HCT116 (cell line): Measurements from ENCODE around the gene CNTNAP2. TPM values are rescaled to one million over a fixed set of nuclear protein-coding genes. Genes with fewer than 3 reads are reported as not detected.

ENCODE experiments used
- ATAC-seq: fragments of 200-7000 bp; cut with Tn5 transposase; 2 replicates; pipeline ENCODE4 v1.9.1; 2020; ENCODE audit warnings: mild to moderate bottlenecking, moderate library complexity
- BruUV-seq: library from RNA; stranded (reverse); fragments of 400-500 nt; replicated peaks from 2 replicates; lab custom pipeline; 2021; lab: Mats Ljungman, UMichigan
- CTCF ChIA-PET: fragments of 300-600 bp; sonication (Branson Sonifier 250); formaldehyde crosslinking; loops from one replicate; lab custom pipeline; 2021; ENCODE audit warnings: antibody characterized with exemption; lab: Charles Lee
- POLR2A ChIA-PET: fragments of 300-600, 350-600 bp; sonication (Branson Sonifier 250); formaldehyde crosslinking; loops from one replicate; lab custom pipeline; 2021; ENCODE audit warnings: antibody characterized with exemption; lab: Charles Lee
- RAD21 ChIA-PET, 2 experiments: fragments of 300-600 bp; sonication (Branson Sonifier 250); formaldehyde crosslinking; loops; one replicate each; lab custom pipeline; 2023; ENCODE audit warnings: low total read pairs in 2 of 2; ENCODE audit not compliant: uncharacterized antibody in 2 of 2, unreplicated experiment in 2 of 2, low non-redundant PET in 1 of 2; lab: Charles Lee
- DNase-seq: peaks from one replicate; pipeline ENCODE4 v3.0.0-alpha.2; 2010; ENCODE audit warnings: low read depth, low spot score
- H2AFZ ChIP-seq: fragments of 200-600 bp; shearing (Covaris generic), sonication (generic); 2 replicates; pipeline ENCODE4 v1.6.1; 2017; ENCODE audit warnings: low read depth, mixed run types, mixed read lengths, antibody characterized with exemption, low read length; ENCODE audit not compliant: poor library complexity, severe bottlenecking
- H3K27ac ChIP-seq: 2 replicates; pipeline ENCODE4 v1.5.1; 2012; ENCODE audit warnings: low read depth, low read length
- H3K27me3 ChIP-seq: fragments of 200-600 bp; sonication (generic); 2 replicates; pipeline ENCODE4 v1.6.1; 2016; ENCODE audit warnings: mixed run types, low read length, mixed read lengths; ENCODE audit not compliant: insufficient read depth
- H3K36me3 ChIP-seq, 2 experiments: fragments of 200-500 bp in 1 of 2; fragments of 200-600 bp in 1 of 2; sonication (Bioruptor generic) in 1 of 2; sonication (generic) in 1 of 2; 2 replicates each; pipeline versions ENCODE4 v1.5.1 to v1.6.1; 2014 to 2016; ENCODE audit warnings: low read length in 2 of 2, inconsistent platforms in 1 of 2, mixed read lengths in 1 of 2, mixed run types in 1 of 2; ENCODE audit not compliant: insufficient read depth in 2 of 2, control insufficient read depth in 1 of 2
- H3K4me1 ChIP-seq, 2 experiments: fragments of 200-600 bp in 1 of 2; sonication (generic) in 1 of 2; 2 replicates each; pipeline versions ENCODE4 v1.5.1 to v1.6.1; 2012 to 2017; ENCODE audit warnings: low read length in 2 of 2, inconsistent platforms in 1 of 2, mild to moderate bottlenecking in 1 of 2, mixed read lengths in 1 of 2, mixed run types in 1 of 2, moderate library complexity in 1 of 2; ENCODE audit not compliant: insufficient read depth in 2 of 2, control insufficient read depth in 1 of 2
- H3K4me2 ChIP-seq: fragments of 200-600 bp; sonication (generic); 2 replicates; pipeline ENCODE4 v1.6.1; 2017; ENCODE audit warnings: mixed run types, low read length, mixed read lengths
- H3K4me3 ChIP-seq, 2 experiments: fragments of 200-600 bp in 1 of 2; sonication (generic) in 1 of 2; replicated peaks in 1 of 2; 2 replicates each; pipeline ENCODE4 v1.5.1; 2011 to 2016; ENCODE audit warnings: low read length in 2 of 2, control low read depth in 1 of 2, low read depth in 1 of 2, mild to moderate bottlenecking in 1 of 2, mixed read lengths in 1 of 2, mixed run types in 1 of 2
- H3K79me2 ChIP-seq: fragments of 200-600 bp; sonication (generic); 2 replicates; pipeline ENCODE4 v1.6.1; 2017; ENCODE audit warnings: mild to moderate bottlenecking, mixed run types, low read length, moderate library complexity, mixed read lengths; ENCODE audit not compliant: insufficient read depth
- H3K9ac ChIP-seq: fragments of 200-600 bp; sonication (generic); 2 replicates; pipeline ENCODE4 v1.6.1; 2016; ENCODE audit warnings: low read length, mixed read lengths
- H3K9me2 ChIP-seq: fragments of 200-600 bp; sonication (generic), shearing (Covaris generic); 2 replicates; pipeline ENCODE4 v1.6.1; 2017; ENCODE audit warnings: mixed run types, mild to moderate bottlenecking, moderate library complexity; ENCODE audit not compliant: insufficient read depth
- H3K9me3 ChIP-seq, 2 experiments: fragments of 200-500 bp in 1 of 2; fragments of 200-600 bp in 1 of 2; sonication (Bioruptor generic) in 1 of 2; sonication (generic) in 1 of 2; 2 replicates each; pipeline ENCODE4 v1.6.1; 2014 to 2017; ENCODE audit warnings: low read length in 2 of 2, mixed read lengths in 2 of 2, inconsistent platforms in 1 of 2, low read depth in 1 of 2, mild to moderate bottlenecking in 1 of 2, mixed run types in 1 of 2, moderate library complexity in 1 of 2; ENCODE audit not compliant: control insufficient read depth in 1 of 2, insufficient read depth in 1 of 2
- H4K20me1 ChIP-seq: fragments of 200-600 bp; sonication (generic), shearing (Covaris generic); 2 replicates; pipeline ENCODE4 v1.6.1; 2017; ENCODE audit warnings: mixed run types, mild to moderate bottlenecking, moderate library complexity; ENCODE audit not compliant: insufficient read depth
- ATF3 ChIP-seq: IDR thresholded peaks from 2 replicates; pipeline ENCODE4 v1.6.1; 2012
- CTCF ChIP-seq, 3 experiments: fragments of 200-600 bp in 1 of 3; sonication (generic) in 1 of 3; IDR thresholded peaks in 2 of 3; conservative IDR thresholded peaks in 1 of 3; 2 replicates each; pipeline ENCODE4 v1.5.1; 2012 to 2017; ENCODE audit warnings: low read depth in 2 of 3, low read length in 2 of 3, antibody characterized with exemption in 1 of 3, borderline replicate concordance in 1 of 3, control low read depth in 1 of 3, mild to moderate bottlenecking in 1 of 3, mixed read lengths in 1 of 3, mixed run types in 1 of 3, moderate library complexity in 1 of 3; ENCODE audit not compliant: insufficient read depth in 1 of 3
- EGR1 ChIP-seq: IDR thresholded peaks from 2 replicates; pipeline ENCODE4 v1.6.1; 2012; ENCODE audit warnings: low read depth
- ELF1 ChIP-seq: IDR thresholded peaks from 2 replicates; pipeline ENCODE4 v1.6.1; 2012; ENCODE audit warnings: low read depth, borderline replicate concordance
- REST ChIP-seq: IDR thresholded peaks from 2 replicates; pipeline ENCODE4 v1.6.1; 2012; ENCODE audit warnings: low read depth
- SRF ChIP-seq: IDR thresholded peaks from 2 replicates; pipeline ENCODE4 v1.6.1; 2012; ENCODE audit warnings: low read depth
- YY1 ChIP-seq: IDR thresholded peaks from 2 replicates; pipeline ENCODE4 v1.6.1; 2011; ENCODE audit warnings: low read length, low read depth, moderate library complexity, mild to moderate bottlenecking; ENCODE audit not compliant: insufficient replicate concordance; ENCODE audit errors: extremely low read depth
- intact Hi-C: fragments of 100-400 bp; cut with micrococcal nuclease; formaldehyde crosslinking; loops from 2 replicates; pipeline ENCODE4 v1.10.0; 2022
- total RNA-seq: library from RNA; stranded (reverse); gene quantifications from one replicate; pipeline ENCODE4 v1.2.1, GENCODE V29; 2021; ENCODE audit not compliant: unreplicated experiment

CNTNAP2 gene
- total RNA-seq, 1 experiment from 2014 or later, result 0.37 TPM

- ChIA-PET RAD21 (no interaction called here), CTCF (no interaction called here), POLR2A (no interaction called here)
- no peaks in the 10 kb centered on the region for H3K9me2 ChIP-seq
- no peaks in the 10 kb centered on the region for H3K27me3 ChIP-seq
- no peak for DNase-seq
- intact Hi-C loops, result no loop called here
- no peak for TF ChIP-seq ATF3
- no peak for TF ChIP-seq EGR1
- TF ChIP-seq REST, result no peak
- TF ChIP-seq YY1, result no peak
- TF ChIP-seq SRF, result no peak
- TF ChIP-seq CTCF (IDR thresholded peaks at IDR 0.05 in 2 of 3, conservative IDR thresholded peaks at IDR 0.05 in 1 of 3; ENCODE audit: borderline replicate concordance in 1 of 3, insufficient read depth in 1 of 3, low read depth in 2 of 3, low read length in 2 of 3), result no peak
- no peak for TF ChIP-seq ELF1
- H3K36me3 ChIP-seq, result no peaks in the 10 kb centered on the region; a peak in 1 of 4 replicates
- H3K4me2 ChIP-seq, result no peak overlapping the region
- no TSS peak for BruUV-seq
- H3K4me3 ChIP-seq, result no peak overlapping the region
- H3K9me3 ChIP-seq, result peaks cover 11 to 14% of the 10 kb centered on the region in 2 experiments; a peak in 2 of 4 replicates
- no peak overlapping the region for H3K9ac ChIP-seq
- no peaks in the 10 kb centered on the region for H4K20me1 ChIP-seq
- H3K27ac ChIP-seq, result no peak overlapping the region
- no peaks in the 10 kb centered on the region for H3K4me1 ChIP-seq
- no peak overlapping the region for H2AFZ ChIP-seq
- no peak for ATAC-seq
- H3K79me2 ChIP-seq, result no peaks in the 10 kb centered on the region
Observed at GRCh38 chr7:146387140-146387539, 270.5 kb downstream of the CNTNAP2 start.
